ENCODE measurements around the gene SSH3. TPM values are rescaled to one million over a fixed set of nuclear protein-coding genes. Genes with fewer than 3 reads are reported as not detected.

SSH3 gene
- total RNA-seq, 3 donors from 2014 or later (not counting 1 experiment from before 2014, with no cell fraction given): 34.3 to 42.7 (median 38.1) TPM

DNA sequence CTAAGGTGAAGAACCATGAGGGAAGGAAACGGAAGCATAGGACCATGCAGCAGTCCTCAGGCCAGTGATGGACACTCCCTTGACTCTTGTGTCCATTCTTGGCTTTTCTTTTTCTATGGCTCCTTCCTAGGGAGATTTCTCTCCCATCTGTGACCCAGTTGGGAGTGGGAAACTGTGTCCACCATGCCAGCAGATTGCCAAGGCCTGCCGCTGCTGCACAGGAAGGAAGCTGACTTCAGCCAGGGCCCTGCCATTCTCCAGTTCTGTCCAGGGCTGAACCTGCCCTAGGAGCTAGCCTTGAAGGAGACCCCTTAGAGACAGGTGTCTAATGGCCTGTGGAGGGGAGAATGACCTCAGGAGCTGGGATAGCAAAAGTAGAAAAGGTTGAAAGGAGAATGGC is 17.4 kb downstream of the SSH3 start:
- TF ChIP-seq, protein P1, sequence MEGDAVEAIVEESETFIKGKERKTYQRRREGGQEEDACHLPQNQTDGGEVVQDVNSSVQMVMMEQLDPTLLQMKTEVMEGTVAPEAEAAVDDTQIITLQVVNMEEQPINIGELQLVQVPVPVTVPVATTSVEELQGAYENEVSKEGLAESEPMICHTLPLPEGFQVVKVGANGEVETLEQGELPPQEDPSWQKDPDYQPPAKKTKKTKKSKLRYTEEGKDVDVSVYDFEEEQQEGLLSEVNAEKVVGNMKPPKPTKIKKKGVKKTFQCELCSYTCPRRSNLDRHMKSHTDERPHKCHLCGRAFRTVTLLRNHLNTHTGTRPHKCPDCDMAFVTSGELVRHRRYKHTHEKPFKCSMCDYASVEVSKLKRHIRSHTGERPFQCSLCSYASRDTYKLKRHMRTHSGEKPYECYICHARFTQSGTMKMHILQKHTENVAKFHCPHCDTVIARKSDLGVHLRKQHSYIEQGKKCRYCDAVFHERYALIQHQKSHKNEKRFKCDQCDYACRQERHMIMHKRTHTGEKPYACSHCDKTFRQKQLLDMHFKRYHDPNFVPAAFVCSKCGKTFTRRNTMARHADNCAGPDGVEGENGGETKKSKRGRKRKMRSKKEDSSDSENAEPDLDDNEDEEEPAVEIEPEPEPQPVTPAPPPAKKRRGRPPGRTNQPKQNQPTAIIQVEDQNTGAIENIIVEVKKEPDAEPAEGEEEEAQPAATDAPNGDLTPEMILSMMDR (IDR thresholded peaks at IDR 0.05): no peak
- Histone ChIP-seq H3K4me1 (ENCODE audit: control insufficient read depth, insufficient read depth, low read length) (peaks cover 18% of the 10 kb centered on the region), H3K4me3 (ENCODE audit: low read length) (no peak overlapping the region), H3K27me3 (ENCODE audit: control insufficient read depth, insufficient read depth, low read length) (no peaks in the 10 kb centered on the region), H3K9me3 (ENCODE audit: control insufficient read depth, insufficient read depth, low read length) (no peaks in the 10 kb centered on the region), H3K27ac (ENCODE audit: low read length) (no peak overlapping the region), H3K36me3 (ENCODE audit: control insufficient read depth, insufficient read depth, low read length) (no peaks in the 10 kb centered on the region)
- WGBS (ENCODE audit: insufficient coverage): 98% methylated on average over 2 of the region's 2 CpGs
- H3K27ac Mint-ChIP-seq: peak overlapping the region in 1 of 2 donors; percentile 9
- H3K4me1 Mint-ChIP-seq: peaks cover 13 to 14% of the 10 kb centered on the region in 2 donors
- H3K4me3 Mint-ChIP-seq: no peak overlapping the region
- no peaks in the 10 kb centered on the region for H3K9me3 Mint-ChIP-seq
- H3K36me3 Mint-ChIP-seq: no peaks in the 10 kb centered on the region
- DNase-seq (no peak), ATAC-seq (no peak)
- intact Hi-C loops (cut with micrococcal nuclease): no loop called here
- H3K27me3 Mint-ChIP-seq (ENCODE audit: low read depth in 2 of 2): peaks cover 0 to 11% of the 10 kb centered on the region in 2 donors

DNA sequence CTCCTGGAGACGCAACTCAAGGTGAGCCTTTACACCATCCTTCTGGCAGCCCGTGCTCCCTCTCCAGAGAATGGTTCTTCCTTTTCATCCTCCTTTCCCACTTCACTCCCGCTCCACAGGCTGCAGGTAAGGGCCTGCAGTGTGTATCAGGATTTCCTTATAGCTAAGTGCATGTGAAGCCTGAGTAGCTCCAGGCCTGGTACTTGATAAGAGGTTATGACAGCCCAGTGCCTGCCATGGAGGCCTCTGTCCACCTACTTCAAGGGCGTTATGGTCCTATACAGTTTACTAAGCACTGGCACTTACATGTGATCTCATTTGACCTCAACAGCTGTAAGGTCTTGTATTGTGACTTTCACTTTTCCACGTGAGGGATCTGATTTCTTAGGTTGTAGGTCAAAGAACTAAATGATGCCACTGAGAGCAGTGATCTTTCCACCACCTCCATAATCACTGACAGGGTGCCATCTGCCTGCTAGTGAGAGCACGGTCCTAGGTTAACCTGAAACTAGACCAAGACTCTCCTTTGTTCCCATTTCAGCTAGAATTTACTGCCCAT is 18.1 kb downstream of the SSH3 start:
- Mint-ChIP-seq H3K36me3 (no peaks in the 10 kb centered on the region), H3K9me3 (no peaks in the 10 kb centered on the region), H3K27ac (no peak overlapping the region), H3K27me3 (ENCODE audit: low read depth in 2 of 2) (peaks cover 0 to 11% of the 10 kb centered on the region in 2 donors), H3K4me3 (no peak overlapping the region), H3K4me1 (peaks cover 13 to 14% of the 10 kb centered on the region in 2 donors)
- 90% methylated on average over 5 of the region's 6 CpGs for WGBS (ENCODE audit: insufficient coverage)
- Histone ChIP-seq H3K4me1 (ENCODE audit: control insufficient read depth, insufficient read depth, low read length) (peaks cover 16% of the 10 kb centered on the region), H3K36me3 (ENCODE audit: control insufficient read depth, insufficient read depth, low read length) (no peaks in the 10 kb centered on the region), H3K9me3 (ENCODE audit: control insufficient read depth, insufficient read depth, low read length) (no peaks in the 10 kb centered on the region), H3K27ac (ENCODE audit: low read length) (no peak overlapping the region), H3K4me3 (ENCODE audit: low read length) (no peak overlapping the region), H3K27me3 (ENCODE audit: control insufficient read depth, insufficient read depth, low read length) (no peaks in the 10 kb centered on the region)
- TF ChIP-seq, protein P1 (IDR thresholded peaks at IDR 0.05): no peak
- intact Hi-C loops (cut with micrococcal nuclease): no loop called here
- ATAC-seq: no peak
- DNase-seq: no peak

DNA sequence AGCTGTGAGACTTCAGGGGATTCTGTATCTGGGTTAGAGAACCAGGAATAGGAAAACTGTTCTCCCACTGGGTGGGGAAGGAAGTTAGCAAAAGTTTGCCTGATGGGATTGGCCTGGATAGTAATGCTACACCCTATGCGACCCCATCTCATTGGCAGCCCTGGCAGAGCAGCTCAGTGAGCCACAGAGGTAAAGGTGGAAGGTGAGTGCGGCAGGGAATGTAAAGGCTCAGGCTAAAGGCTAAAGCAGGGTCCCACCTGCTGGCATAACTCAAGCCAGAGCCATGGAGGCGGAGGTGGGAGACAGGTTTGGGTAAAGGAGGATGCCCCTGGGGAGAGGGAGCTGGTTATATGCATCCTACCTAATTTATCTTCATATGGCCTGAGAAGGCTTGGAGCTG is 18.7 kb downstream of the SSH3 start:
- Histone ChIP-seq H3K36me3 (ENCODE audit: control insufficient read depth, insufficient read depth, low read length) (no peaks in the 10 kb centered on the region), H3K9me3 (ENCODE audit: control insufficient read depth, insufficient read depth, low read length) (no peaks in the 10 kb centered on the region), H3K27me3 (ENCODE audit: control insufficient read depth, insufficient read depth, low read length) (no peaks in the 10 kb centered on the region), H3K4me1 (ENCODE audit: control insufficient read depth, insufficient read depth, low read length) (peaks cover 10% of the 10 kb centered on the region), H3K27ac (ENCODE audit: low read length) (no peak overlapping the region), H3K4me3 (ENCODE audit: low read length) (no peak overlapping the region)
- 91% methylated on average over 3 of the region's 3 CpGs for WGBS (ENCODE audit: insufficient coverage)
- H3K27me3 Mint-ChIP-seq (ENCODE audit: low read depth in 2 of 2): peaks cover 0 to 11% of the 10 kb centered on the region in 2 donors
- intact Hi-C loops (cut with micrococcal nuclease): no loop called here
- peaks cover 10% of the 10 kb centered on the region in 2 donors for H3K4me1 Mint-ChIP-seq
- no peak for DNase-seq
- ATAC-seq: no peak
- TF ChIP-seq, protein P1 (IDR thresholded peaks at IDR 0.05): no peak
- no peak overlapping the region for H3K4me3 Mint-ChIP-seq
- no peaks in the 10 kb centered on the region for H3K9me3 Mint-ChIP-seq
- H3K36me3 Mint-ChIP-seq: no peaks in the 10 kb centered on the region
- H3K27ac Mint-ChIP-seq: no peak overlapping the region

DNA sequence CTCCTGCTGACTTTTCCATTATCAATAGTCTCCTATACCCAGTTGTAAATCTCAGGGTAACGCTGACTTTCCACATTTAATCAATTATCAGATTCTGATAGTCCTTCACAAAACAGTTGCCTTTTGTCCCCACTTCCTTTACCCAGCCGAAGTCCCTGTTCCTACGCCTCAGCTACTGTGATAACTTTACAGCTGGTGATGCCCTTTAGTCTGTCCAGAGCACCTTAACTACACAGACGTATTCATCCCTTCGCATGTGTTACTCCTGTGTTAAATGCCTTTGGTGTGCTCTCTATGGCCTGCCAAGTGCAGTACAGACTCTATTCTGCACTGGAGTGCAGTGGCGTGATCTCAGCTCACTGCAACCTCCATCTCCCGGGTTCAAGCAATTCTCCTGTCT is 20.2 kb downstream of the SSH3 start:
- Mint-ChIP-seq H3K36me3 (no peaks in the 10 kb centered on the region), H3K4me3 (no peak overlapping the region), H3K4me1 (no peaks in the 10 kb centered on the region), H3K27me3 (ENCODE audit: low read depth in 2 of 2) (peaks cover 0 to 7% of the 10 kb centered on the region in 2 donors), H3K9me3 (no peaks in the 10 kb centered on the region), H3K27ac (no peak overlapping the region)
- Histone ChIP-seq H3K9me3 (ENCODE audit: control insufficient read depth, insufficient read depth, low read length) (no peaks in the 10 kb centered on the region), H3K4me1 (ENCODE audit: control insufficient read depth, insufficient read depth, low read length) (no peaks in the 10 kb centered on the region), H3K27me3 (ENCODE audit: control insufficient read depth, insufficient read depth, low read length) (no peaks in the 10 kb centered on the region), H3K4me3 (ENCODE audit: low read length) (no peak overlapping the region), H3K27ac (ENCODE audit: low read length) (no peak overlapping the region), H3K36me3 (ENCODE audit: control insufficient read depth, insufficient read depth, low read length) (no peaks in the 10 kb centered on the region)
- TF ChIP-seq, protein P1 (IDR thresholded peaks at IDR 0.05): no peak
- intact Hi-C loops (cut with micrococcal nuclease): no loop called here
- no peak for DNase-seq
- ATAC-seq: no peak
- 94% methylated on average over 7 of the region's 7 CpGs for WGBS (ENCODE audit: insufficient coverage)
